OCI-LY3 (cell line): ENCODE data around the gene TCEA2.

Experiments
- H2AFZ ChIP-seq: fragments of 200-600, 300-600 bp; shearing (Covaris generic); 2 replicates; pipeline ENCODE4 v1.6.0; 2014; ENCODE audit warnings: antibody characterized with exemption, low read depth, low read length
- H3K27ac ChIP-seq: fragments of 200-600, 300-600 bp; sonication (generic); 2 replicates; pipeline ENCODE4 v1.5.1; 2014; ENCODE audit warnings: mild to moderate bottlenecking, low read length, moderate library complexity, mixed read lengths
- H3K27me3 ChIP-seq: fragments of 200-600, 300-600 bp; sonication (generic); 2 replicates; pipeline ENCODE4 v1.6.1; 2014; ENCODE audit warnings: low read depth, low read length, mixed read lengths
- H3K36me3 ChIP-seq: fragments of 200-600, 300-600 bp; sonication (generic); replicated peaks from 2 replicates; pipeline ENCODE3; 2014; ENCODE audit warnings: low read depth, low read length, mixed read lengths
- H3K4me1 ChIP-seq: fragments of 300-600, 200-600 bp; sonication (generic); 2 replicates; pipeline ENCODE4 v1.6.1; 2014; ENCODE audit warnings: low read length, mixed read lengths
- H3K4me2 ChIP-seq: fragments of 200-600, 300-600 bp; sonication (generic); 2 replicates; pipeline ENCODE4 v1.6.1; 2014; ENCODE audit warnings: low read length, mixed read lengths
- H3K4me3 ChIP-seq: fragments of 300-600, 200-600 bp; sonication (generic); 2 replicates; pipeline ENCODE4 v1.5.1; 2014; ENCODE audit warnings: antibody characterized with exemption, mild to moderate bottlenecking, low read length, moderate library complexity
- H3K79me2 ChIP-seq: fragments of 300-600, 200-600 bp; shearing (Covaris generic); 2 replicates; pipeline ENCODE4 v1.6.1; 2014; ENCODE audit warnings: mild to moderate bottlenecking, low read length, mixed read lengths
- H3K9ac ChIP-seq: fragments of 300-600, 200-600 bp; shearing (Covaris generic); 2 replicates; pipeline ENCODE4 v1.6.0; 2014; ENCODE audit warnings: mild to moderate bottlenecking, low read length, moderate library complexity
- H3K9me3 ChIP-seq: fragments of 200-600, 300-600 bp; shearing (Covaris generic); 2 replicates; pipeline ENCODE4 v1.6.1; 2014; ENCODE audit warnings: low read length, mixed read lengths; ENCODE audit not compliant: insufficient read depth
- H4K20me1 ChIP-seq: fragments of 200-600, 300-600 bp; sonication (generic); 2 replicates; pipeline ENCODE4 v1.6.1; 2016; ENCODE audit warnings: low read length, mixed read lengths; ENCODE audit not compliant: insufficient read depth
- CTCF ChIP-seq: fragments of 200-600, 300-600 bp; sonication (generic); IDR thresholded peaks from 2 replicates; pipeline ENCODE4 v1.5.1; 2014; ENCODE audit warnings: antibody characterized with exemption, low read length, low read depth
- EZH2phosphoT487 ChIP-seq: fragments of 200-600 bp; shearing (Covaris generic); IDR thresholded peaks from 2 replicates; pipeline ENCODE4 v1.6.1; 2018; ENCODE audit warnings: antibody characterized with exemption, mixed run types, low read depth

Gene TCEA2

GRCh38 chr20:64055893-64056638 is 6.9 kb upstream of the TCEA2 start:
- Histone ChIP-seq H3K27ac (no peak overlapping the region), H3K9ac (no peak overlapping the region; the same call in 1 of the 2 replicates), H3K4me1 (peaks cover 43% of the 10 kb centered on the region), H3K36me3 (no peaks in the 10 kb centered on the region), H3K4me2 (peak overlapping the region; percentile 83; the same call in 1 of the 2 replicates), H3K4me3 (no peak overlapping the region), H3K9me3 (no peaks in the 10 kb centered on the region), H4K20me1 (no peaks in the 10 kb centered on the region), H3K79me2 (no peaks in the 10 kb centered on the region), H2AFZ (no peak overlapping the region), H3K27me3 (peaks cover 5% of the 10 kb centered on the region; the same call in 1 of the 2 replicates)
- TF ChIP-seq EZH2phosphoT487 (no peak), CTCF (no peak)

- Histone ChIP-seq H3K27me3 (peaks cover 5% of the 10 kb centered on the region; the same call in 1 of the 2 replicates), H3K27ac (no peak overlapping the region), H3K4me1 (peaks cover 43% of the 10 kb centered on the region), H3K79me2 (no peaks in the 10 kb centered on the region), H4K20me1 (no peaks in the 10 kb centered on the region), H2AFZ (no peak overlapping the region), H3K36me3 (no peaks in the 10 kb centered on the region), H3K4me2 (peak overlapping the region; percentile 83), H3K9ac (peak overlapping the region; percentile 44; the same call in 1 of the 2 replicates), H3K4me3 (peak overlapping the region; percentile 69), H3K9me3 (no peaks in the 10 kb centered on the region)
- TF ChIP-seq CTCF (no peak), EZH2phosphoT487 (no peak)
These were observed 6.4 kb upstream of the TCEA2 start for GRCh38 chr20:64056639-64056888.

GRCh38 chr20:64056889-64057627 is 5.9 kb upstream of the TCEA2 start:
- H4K20me1 ChIP-seq, result no peaks in the 10 kb centered on the region
- H3K9ac ChIP-seq, result peak overlapping the region; percentile 44; the same call in 1 of the 2 replicates
- H3K4me1 ChIP-seq, result peaks cover 43% of the 10 kb centered on the region
- H3K79me2 ChIP-seq, result no peaks in the 10 kb centered on the region
- peak overlapping the region; percentile 83 for H3K4me2 ChIP-seq
- peak overlapping the region; percentile 50 for H3K27ac ChIP-seq
- H3K9me3 ChIP-seq, result no peaks in the 10 kb centered on the region
- H3K36me3 ChIP-seq, result no peaks in the 10 kb centered on the region
- peak overlapping the region; percentile 69 for H3K4me3 ChIP-seq
- H3K27me3 ChIP-seq, result peaks cover 5% of the 10 kb centered on the region; the same call in 1 of the 2 replicates
- H2AFZ ChIP-seq, result peak overlapping the region; percentile 56; the same call in 1 of the 2 replicates
- no peak for TF ChIP-seq CTCF
- no peak for TF ChIP-seq EZH2phosphoT487
